ENCODE data around the gene IPO9.
"Not testable (repeated sequence)": the region's sequence is repeated elsewhere in the genome, so short reads cannot be mapped to it uniquely, and the experiment has no call there.

IPO9 gene

GRCh38 chr1:201849372-201850052, 20.6 kb downstream of the IPO9 start:
- DNase-seq, result no peak

- no peak for DNase-seq
These were observed 21.1 kb downstream of the IPO9 start for GRCh38 chr1:201850053-201850397.

DNA sequence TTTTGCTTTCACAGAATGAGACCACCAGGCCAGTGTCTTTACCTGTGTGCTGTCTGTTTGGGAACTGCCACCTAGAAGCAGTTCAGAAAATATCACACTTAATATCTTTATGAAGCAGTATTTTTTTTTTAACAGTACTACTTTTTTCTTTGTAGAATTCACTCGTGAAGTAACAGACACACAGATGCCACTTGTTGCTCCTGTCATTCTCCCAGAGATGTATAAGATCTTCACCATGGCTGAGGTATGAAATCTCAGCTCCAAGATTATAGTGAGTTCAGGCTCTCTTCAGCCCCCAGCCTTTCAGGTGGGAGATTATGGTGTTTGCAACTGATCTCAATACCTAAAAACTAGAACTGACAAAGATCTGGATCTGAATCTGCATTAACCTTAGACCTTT, 23.0 kb downstream of the IPO9 start:
- no peak for DNase-seq

DNA sequence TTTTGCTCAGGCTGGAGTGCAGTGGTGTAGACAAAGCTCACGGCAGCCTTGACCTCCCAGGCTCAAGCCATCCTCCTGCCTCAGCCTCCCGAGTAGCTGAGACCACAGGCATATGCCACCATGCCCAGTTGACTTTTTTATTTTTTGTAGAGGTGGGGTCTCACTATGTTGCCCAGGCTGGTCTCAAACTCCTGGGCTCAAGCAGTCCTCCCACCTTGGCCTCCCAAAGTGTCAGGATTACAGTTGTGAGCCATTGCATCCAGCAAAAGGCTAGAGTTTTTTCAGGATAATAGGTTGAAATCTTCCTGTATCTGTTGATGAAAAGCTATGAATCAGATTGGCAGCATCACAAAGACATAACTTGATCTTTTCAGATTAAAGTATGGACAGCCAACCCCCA, 27.8 kb downstream of the IPO9 start:
- DNase-seq, result not testable (repeated sequence)

GRCh38 chr1:201859424-201859823, 30.5 kb downstream of the IPO9 start:
- DNase-seq, result no peak

DNA sequence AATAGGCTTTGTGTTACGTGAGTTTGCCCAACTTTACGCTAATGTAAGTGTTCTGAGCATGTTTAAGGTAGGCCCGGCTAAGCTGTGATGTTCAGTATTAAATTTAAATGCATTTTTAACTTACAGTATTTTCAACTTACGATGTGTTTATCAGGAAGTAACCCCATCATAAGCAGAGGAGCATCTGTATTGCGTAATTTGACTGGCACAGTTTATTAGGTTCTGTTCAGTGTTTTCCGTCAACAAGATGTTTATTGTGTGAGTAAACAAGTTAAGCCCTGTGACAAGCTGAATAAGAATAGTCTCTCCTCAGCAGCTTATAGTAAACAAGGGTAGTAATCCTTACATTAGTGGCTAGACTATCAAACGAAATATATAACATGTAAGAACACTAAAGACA, 32.5 kb downstream of the IPO9 start:
- no peak for DNase-seq

DNA sequence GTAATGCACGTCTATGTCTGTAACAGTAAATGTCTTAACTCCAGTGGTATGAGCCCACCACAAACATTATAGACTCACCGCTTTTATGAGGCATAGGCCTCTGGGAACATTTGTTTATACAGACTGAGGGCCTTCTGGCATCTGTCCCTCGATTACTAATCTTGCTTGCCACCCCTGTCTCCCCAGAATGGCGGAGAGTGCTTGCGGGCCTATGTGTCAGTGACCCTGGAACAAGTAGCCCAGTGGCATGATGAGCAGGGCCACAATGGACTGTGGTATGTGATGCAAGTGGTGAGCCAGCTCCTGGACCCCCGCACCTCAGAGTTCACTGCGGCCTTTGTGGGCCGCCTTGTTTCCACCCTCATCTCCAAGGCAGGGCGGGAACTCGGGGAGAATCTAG, 41.4 kb downstream of the IPO9 start:
- no peak for DNase-seq

DNA sequence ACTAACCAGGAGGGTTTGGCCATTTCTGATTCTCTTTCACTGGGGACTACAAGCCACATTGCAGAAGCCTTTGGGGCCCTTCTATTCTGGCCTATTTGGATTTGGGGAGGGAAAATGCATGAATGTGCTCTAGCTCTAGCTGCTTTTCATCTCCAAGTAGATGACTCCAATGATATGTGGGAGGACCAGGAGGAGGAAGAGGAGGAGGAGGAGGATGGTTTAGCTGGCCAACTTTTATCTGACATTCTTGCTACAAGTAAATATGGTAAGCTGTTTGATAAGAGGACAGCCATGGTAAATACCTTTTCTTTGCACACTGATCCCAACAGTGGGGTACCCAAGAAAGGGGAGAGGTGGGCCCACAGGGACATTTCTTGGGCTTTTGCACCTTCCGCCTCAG, 45.7 kb downstream of the IPO9 start:
- no peak for DNase-seq

DNA sequence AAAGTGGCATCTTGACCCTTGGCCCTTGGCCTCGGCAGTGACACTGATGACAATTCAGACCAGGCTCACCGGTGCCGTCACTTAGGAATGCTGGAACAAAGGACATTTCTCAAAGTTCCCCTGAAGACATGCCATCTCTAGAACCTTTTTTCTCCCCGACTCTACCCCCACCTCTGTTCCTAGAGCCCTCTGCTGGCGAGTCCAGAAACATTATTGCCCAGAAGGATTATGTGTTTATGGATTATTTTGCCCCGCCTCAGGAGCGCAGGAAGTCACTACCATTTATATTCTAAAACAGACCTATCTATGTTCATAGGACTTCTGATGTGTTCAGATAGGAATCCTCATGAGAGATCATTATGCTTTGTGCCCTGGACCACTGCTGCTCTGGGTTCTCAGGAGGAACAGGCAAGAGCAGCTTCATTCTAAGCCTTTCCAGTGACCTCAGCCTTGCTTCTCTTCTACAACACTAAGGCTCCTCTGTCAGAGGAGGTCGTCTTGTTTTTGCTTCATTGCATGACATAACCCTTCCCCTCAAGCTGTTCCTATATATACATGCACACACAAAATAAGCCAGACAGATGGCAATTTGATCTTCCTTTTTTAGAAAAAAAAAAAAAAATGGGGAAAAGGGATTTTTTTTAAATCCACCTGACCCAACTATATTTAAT, 47.3 kb downstream of the IPO9 start:
- no peak for DNase-seq

DNA sequence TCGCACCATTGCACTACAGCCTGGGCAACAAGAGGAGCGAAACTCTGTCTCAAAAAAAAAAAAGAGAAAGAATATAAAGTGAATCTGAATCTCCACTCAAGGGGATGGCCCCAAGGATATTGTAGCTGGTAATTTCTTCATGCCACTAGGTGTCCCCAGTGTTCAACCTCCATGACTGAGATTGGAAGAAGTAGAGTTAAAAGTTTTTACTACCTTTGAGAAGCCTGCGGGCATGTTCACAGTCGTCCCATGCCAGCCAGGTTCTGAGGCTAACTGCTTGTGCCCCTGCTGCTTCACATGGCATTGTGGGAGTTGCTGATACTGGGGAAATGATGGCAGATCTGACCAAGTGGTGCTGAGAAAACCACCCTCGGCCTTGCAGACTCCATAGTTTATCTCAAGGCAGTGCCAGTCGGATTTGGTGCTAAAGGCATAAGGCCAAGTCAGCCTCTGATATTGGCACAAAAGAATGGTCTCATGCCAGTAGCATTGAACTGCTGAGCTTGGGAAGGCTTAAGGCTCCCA, 49.0 kb downstream of the IPO9 start:
- no peak for DNase-seq

- DNase-seq, result no peak
These were observed 52.1 kb downstream of the IPO9 start for GRCh38 chr1:201880928-201881571.

GRCh38 chr1:201881617-201882016, 52.7 kb downstream of the IPO9 start:
- no peak for DNase-seq

GRCh38 chr1:201882665-201883132, 53.7 kb downstream of the IPO9 start:
- DNase-seq, result no peak

DNA sequence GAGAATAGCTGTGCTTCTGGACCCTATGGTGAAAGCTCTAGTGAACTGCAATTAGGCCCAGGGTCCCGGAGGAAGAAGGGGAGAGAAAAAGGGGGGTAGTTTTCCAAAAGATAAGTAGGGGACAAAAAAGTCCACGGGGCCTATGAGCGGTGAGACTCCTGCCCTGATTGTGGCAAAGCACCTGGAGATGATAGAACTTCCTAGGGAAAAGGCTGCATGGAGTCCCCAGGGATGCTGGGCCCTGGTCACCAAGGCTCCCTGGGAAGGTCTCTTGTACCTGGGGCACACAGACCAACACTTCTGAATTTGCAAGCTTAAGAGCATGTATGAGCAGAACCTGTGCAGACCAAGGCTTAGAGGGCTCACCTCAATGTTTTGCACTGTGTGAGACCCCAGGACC, 54.3 kb downstream of the IPO9 start:
- no peak for DNase-seq

DNA sequence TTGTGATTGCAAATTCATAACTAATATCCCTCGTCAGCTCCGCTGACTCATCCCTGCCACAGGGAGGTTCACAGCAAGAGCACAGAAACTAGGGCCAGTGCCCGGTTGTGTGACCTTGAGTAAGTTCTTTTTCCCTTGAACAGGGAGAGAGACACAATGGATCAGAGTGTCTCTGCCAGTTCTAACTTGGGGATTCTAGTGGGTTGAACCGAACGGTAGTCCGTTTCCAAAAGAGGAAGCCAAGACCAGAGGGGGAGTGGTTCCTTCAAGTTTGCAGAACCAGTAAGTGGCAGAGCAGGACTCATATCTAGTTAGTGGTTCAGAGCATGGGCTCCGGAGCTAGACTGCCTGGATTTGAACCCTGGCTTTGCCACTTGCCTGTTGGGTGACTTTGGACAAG, 54.8 kb downstream of the IPO9 start:
- no peak for DNase-seq

DNA sequence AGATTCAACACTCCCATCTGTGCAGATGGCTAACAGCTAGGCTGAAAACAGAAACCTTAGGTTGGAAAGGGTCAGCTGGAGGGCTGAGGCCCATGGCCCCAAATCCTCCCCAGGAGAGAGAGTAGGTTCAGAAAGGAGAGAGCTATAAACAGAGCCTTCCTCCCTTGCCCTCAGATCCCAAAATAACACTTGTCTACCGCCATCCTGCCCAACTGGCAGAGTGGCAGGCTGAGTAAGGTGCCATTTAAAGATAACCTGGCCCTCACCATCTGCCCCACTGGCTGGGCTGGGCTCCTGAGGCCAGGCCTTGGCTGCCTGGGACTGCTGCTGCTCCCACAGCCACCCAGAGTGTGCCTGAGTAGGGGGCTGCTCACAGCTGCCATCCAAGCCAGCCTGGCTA, 55.5 kb downstream of the IPO9 start:
- no peak for DNase-seq

DNA sequence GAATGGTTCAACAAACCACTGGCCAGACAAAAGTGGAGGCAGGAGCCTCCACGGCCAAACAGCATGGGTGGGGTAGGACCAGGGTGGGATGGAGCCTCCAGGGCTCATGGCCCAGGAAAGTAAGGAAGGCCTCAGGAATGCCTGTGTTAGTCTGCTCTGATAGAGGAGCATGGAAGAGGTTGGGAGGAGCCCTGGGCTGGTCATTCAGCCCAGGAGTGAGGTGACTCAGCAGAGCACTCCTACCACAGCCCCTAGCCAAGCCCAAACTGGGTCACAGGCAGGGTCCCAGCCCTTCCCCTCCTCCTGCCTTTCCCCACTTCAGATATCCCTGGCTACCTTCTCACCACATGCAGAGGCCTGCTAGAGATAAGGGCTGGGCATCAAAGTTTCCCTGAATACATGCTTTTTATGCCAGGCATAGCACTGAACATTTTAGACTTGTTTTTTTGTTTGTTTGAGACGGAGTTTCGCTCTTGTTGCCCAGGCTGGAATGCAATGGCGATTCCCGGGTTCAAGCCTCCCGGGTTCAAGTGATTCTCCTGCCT, 56.6 kb downstream of the IPO9 start:
- no peak for DNase-seq

- no peak for DNase-seq
These were observed 57.3 kb downstream of the IPO9 start for GRCh38 chr1:201886103-201886885.

GRCh38 chr1:201887116-201887866, 58.3 kb downstream of the IPO9 start:
- DNase-seq, result no peak

GRCh38 chr1:201888282-201889089, 59.5 kb downstream of the IPO9 start, which contains the start of gene SHISA4:
SHISA4 (plus strand) TSS chr1:201888898; CDS start chr1:201888995, 97 bp downstream.
- no peak for DNase-seq
